BE2C (cell line): ENCODE data around the gene PARD3B.

Experiments used
- DNase-seq: peaks from one replicate; pipeline ENCODE4 v3.0.0-alpha.2; 2020
- H3K27me3 ChIP-seq: fragments of 250-450 bp; sonication (Bioruptor Pico); 2 replicates; pipeline ENCODE4 v1.5.1; 2020; ENCODE audit warnings: mild to moderate bottlenecking
- H3K36me3 ChIP-seq: fragments of 250-450 bp; sonication (Bioruptor Pico); 2 replicates; pipeline ENCODE4 v1.5.1; 2020; ENCODE audit warnings: mild to moderate bottlenecking
- H3K4me1 ChIP-seq: fragments of 250-450 bp; sonication (Bioruptor Pico); 2 replicates; pipeline ENCODE4 v1.5.1; 2020
- H3K4me3 ChIP-seq: 2 replicates; pipeline ENCODE4 v1.5.1; 2011; ENCODE audit warnings: low read depth, low read length
- H3K9me3 ChIP-seq: fragments of 250-450 bp; sonication (Bioruptor Pico); 2 replicates; pipeline ENCODE4 v1.5.1; 2020
- CTCF ChIP-seq: IDR thresholded peaks from 2 replicates; pipeline ENCODE4 v1.5.1; 2012; ENCODE audit warnings: mild to moderate bottlenecking, low read depth, low read length

The PARD3B gene

GRCh38 chr2:205495819-205496218 is 950.5 kb downstream of the PARD3B start:
- Histone ChIP-seq H3K4me1 (no peaks in the 10 kb centered on the region), H3K4me3 (no peak overlapping the region), H3K9me3 (no peaks in the 10 kb centered on the region), H3K27me3 (no peaks in the 10 kb centered on the region), H3K36me3 (no peaks in the 10 kb centered on the region)
- no peak for DNase-seq
- TF ChIP-seq CTCF = no peak

- no peaks in the 10 kb centered on the region for H3K36me3 ChIP-seq
- no peak for DNase-seq
- H3K27me3 ChIP-seq = no peaks in the 10 kb centered on the region
- no peaks in the 10 kb centered on the region for H3K9me3 ChIP-seq
- TF ChIP-seq CTCF = no peak
- H3K4me1 ChIP-seq = no peaks in the 10 kb centered on the region
- no peak overlapping the region for H3K4me3 ChIP-seq
Measured at GRCh38 chr2:205496370-205496769, 951.1 kb downstream of the PARD3B start.

- Histone ChIP-seq H3K4me3 (no peak overlapping the region), H3K9me3 (no peaks in the 10 kb centered on the region), H3K4me1 (no peaks in the 10 kb centered on the region), H3K27me3 (no peaks in the 10 kb centered on the region), H3K36me3 (no peaks in the 10 kb centered on the region)
- TF ChIP-seq CTCF = no peak
- DNase-seq = no peak
Measured at GRCh38 chr2:205496772-205497171, 951.5 kb downstream of the PARD3B start.

DNA sequence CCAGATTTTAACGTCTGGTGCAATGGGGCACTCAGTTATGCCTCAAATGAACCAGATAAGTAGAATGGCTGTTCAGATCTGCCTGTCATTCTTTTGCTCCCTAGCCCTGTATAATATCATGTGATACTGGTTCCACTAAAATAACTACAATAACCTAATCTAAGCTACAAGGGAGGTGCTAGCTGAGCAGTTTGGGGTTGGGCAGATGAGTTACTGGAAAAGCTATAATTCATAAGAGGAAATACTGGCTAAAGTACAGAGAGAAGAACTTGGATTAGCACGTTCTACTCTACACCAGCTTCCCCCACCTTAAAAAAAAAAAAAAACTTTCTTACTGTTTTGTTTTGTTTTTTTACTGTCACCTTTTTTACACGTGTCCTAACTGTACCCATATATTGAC is 953.7 kb downstream of the PARD3B start:
- Histone ChIP-seq H3K36me3 (no peaks in the 10 kb centered on the region), H3K9me3 (no peaks in the 10 kb centered on the region), H3K4me3 (no peak overlapping the region), H3K4me1 (no peaks in the 10 kb centered on the region), H3K27me3 (no peaks in the 10 kb centered on the region)
- DNase-seq = no peak
- TF ChIP-seq CTCF = no peak

DNA sequence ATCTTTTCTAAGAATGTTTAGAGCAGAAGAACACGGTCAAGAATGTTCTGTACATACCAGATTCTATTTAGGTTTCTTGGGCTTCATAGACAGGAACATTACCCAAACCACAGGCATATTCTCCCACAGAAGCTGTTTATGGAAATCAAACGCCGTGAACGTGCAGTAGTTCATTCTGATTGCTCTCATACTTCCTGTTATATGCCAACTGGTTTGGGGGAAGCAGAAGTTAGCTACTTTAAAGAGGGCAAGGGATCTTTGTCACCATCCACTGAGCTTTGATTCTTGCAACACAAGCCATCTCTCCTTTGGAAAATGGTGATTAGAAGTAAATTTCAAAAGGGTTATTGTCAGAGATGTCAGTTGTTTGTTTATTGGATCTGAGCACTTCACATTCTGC is 954.8 kb downstream of the PARD3B start:
- no peak for TF ChIP-seq CTCF
- no peaks in the 10 kb centered on the region for H3K9me3 ChIP-seq
- no peaks in the 10 kb centered on the region for H3K36me3 ChIP-seq
- no peak for DNase-seq
- H3K27me3 ChIP-seq = no peaks in the 10 kb centered on the region
- no peak overlapping the region for H3K4me3 ChIP-seq
- no peaks in the 10 kb centered on the region for H3K4me1 ChIP-seq

DNA sequence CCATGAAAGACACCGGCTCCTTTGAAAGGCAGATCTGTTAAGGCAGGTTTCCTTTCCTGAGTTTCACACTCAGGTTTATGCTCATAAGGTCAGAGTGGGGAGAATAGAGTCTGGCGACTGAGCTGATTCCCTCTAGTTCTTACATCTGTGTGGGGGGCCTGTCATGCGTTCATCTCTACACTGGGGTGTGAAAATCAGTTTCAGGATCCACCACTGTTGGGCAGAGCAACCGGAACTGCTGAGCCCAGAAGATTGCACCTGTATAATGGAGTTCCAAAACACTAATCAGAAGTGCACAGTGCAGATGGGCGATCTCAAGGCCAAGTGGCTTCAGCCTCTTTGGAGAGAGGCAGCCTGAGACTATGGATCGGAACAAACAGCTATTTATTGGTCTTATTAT is 955.7 kb downstream of the PARD3B start:
- Histone ChIP-seq H3K9me3 (no peaks in the 10 kb centered on the region), H3K36me3 (no peaks in the 10 kb centered on the region), H3K27me3 (no peaks in the 10 kb centered on the region), H3K4me1 (no peaks in the 10 kb centered on the region), H3K4me3 (no peak overlapping the region)
- no peak for TF ChIP-seq CTCF
- DNase-seq = no peak
